CD14-positive monocyte (primary cell): Measurements from ENCODE around the gene DUS2. TPM values are rescaled to one million over a fixed set of nuclear protein-coding genes. Genes with fewer than 3 reads are reported as not detected.
"Not testable (repeated sequence)": the region's sequence is repeated elsewhere in the genome, so short reads cannot be mapped to it uniquely, and the experiment has no call there.

ENCODE experiments used
- DNase-seq, 3 donors: peaks; one replicate each; pipeline ENCODE4 v3.0.0-alpha.2; 2011 to 2022
- H2AFZ ChIP-seq: 2 replicates; pipeline ENCODE4 v1.6.0; 2012; ENCODE audit warnings: mild to moderate bottlenecking, low read depth, low read length, inconsistent platforms; ENCODE audit not compliant: insufficient read depth, poor library complexity, severe bottlenecking
- H3K27ac ChIP-seq, 2 donors: 1 replicate in 1 of 2; 2 replicates in 1 of 2; pipeline ENCODE4 v1.5.1; 2012 to 2013; ENCODE audit warnings: low read length in 2 of 2, control low read depth in 1 of 2, inconsistent platforms in 1 of 2, low read depth in 1 of 2, mild to moderate bottlenecking in 1 of 2
- H3K27me3 ChIP-seq, 2 donors: one replicate each; pipeline versions ENCODE4 v1.6.0 to v1.6.1; 2011 to 2013; ENCODE audit warnings: low read length in 2 of 2; ENCODE audit not compliant: control insufficient read depth in 2 of 2, insufficient read depth in 2 of 2
- H3K36me3 ChIP-seq, 2 donors: replicated peaks in 1 of 2; 1 replicate in 1 of 2; 2 replicates in 1 of 2; pipeline versions ENCODE4 v1.5.1 to v1.6.1; 2012 to 2013; ENCODE audit warnings: low read length in 2 of 2, control low read depth in 1 of 2, inconsistent platforms in 1 of 2, mild to moderate bottlenecking in 1 of 2; ENCODE audit not compliant: insufficient read depth in 2 of 2, control insufficient read depth in 1 of 2
- H3K4me1 ChIP-seq, 2 donors: 1 replicate in 1 of 2; 2 replicates in 1 of 2; pipeline versions ENCODE4 v1.5.1 to v1.6.1; 2012 to 2013; ENCODE audit warnings: low read length in 2 of 2, control low read depth in 1 of 2, inconsistent platforms in 1 of 2, mild to moderate bottlenecking in 1 of 2, moderate library complexity in 1 of 2; ENCODE audit not compliant: insufficient read depth in 2 of 2, control insufficient read depth in 1 of 2
- H3K4me2 ChIP-seq: replicated peaks from 2 replicates; pipeline ENCODE3; 2012; ENCODE audit warnings: low read length, moderate library complexity, mild to moderate bottlenecking; ENCODE audit not compliant: poor library complexity, severe bottlenecking; ENCODE audit errors: extremely low read depth
- H3K4me3 ChIP-seq, 3 experiments: fragments of 200-600 bp in 1 of 3; sonication (generic) in 1 of 3; replicated peaks in 1 of 3; 1 replicate in 2 of 3; 2 replicates in 1 of 3; pipeline ENCODE4 v1.5.1; 2011 to 2013; ENCODE audit warnings: low read length in 3 of 3, mild to moderate bottlenecking in 3 of 3, control low read depth in 2 of 3, low read depth in 2 of 3, inconsistent platforms in 1 of 3, moderate library complexity in 1 of 3
- H3K79me2 ChIP-seq: 2 replicates; pipeline ENCODE4 v1.6.0; 2012; ENCODE audit warnings: mild to moderate bottlenecking, control low read depth, inconsistent platforms, low read length, moderate library complexity; ENCODE audit not compliant: insufficient read depth
- H3K9ac ChIP-seq: 2 replicates; pipeline ENCODE4 v1.6.0; 2017; ENCODE audit warnings: low read length, mild to moderate bottlenecking; ENCODE audit not compliant: insufficient read depth, poor library complexity, severe bottlenecking
- H3K9me3 ChIP-seq, 2 donors: replicated peaks in 1 of 2; 1 replicate in 1 of 2; 2 replicates in 1 of 2; pipeline versions ENCODE4 v1.5.1 to v1.6.1; 2012 to 2013; ENCODE audit warnings: low read length in 2 of 2, control low read depth in 1 of 2; ENCODE audit not compliant: control insufficient read depth in 1 of 2, insufficient read depth in 1 of 2
- H4K20me1 ChIP-seq: 2 replicates; pipeline ENCODE4 v1.6.0; 2012; ENCODE audit warnings: mild to moderate bottlenecking, low read length, control low read depth, moderate library complexity; ENCODE audit not compliant: insufficient read depth
- H3K27ac Mint-ChIP-seq, 7 donors: one replicate each; pipeline ENCODE4 v1.8.0; 2020; ENCODE audit warnings: mild to moderate bottlenecking in 7 of 7, mixed read lengths in 7 of 7, moderate library complexity in 6 of 7, inconsistent platforms in 2 of 7
- H3K27me3 Mint-ChIP-seq, 3 donors: one replicate each; pipeline ENCODE4 v1.8.0; 2021 to 2022; ENCODE audit warnings: low read depth in 3 of 3, mild to moderate bottlenecking in 3 of 3, mixed read lengths in 3 of 3, moderate library complexity in 3 of 3, inconsistent platforms in 1 of 3
- H3K36me3 Mint-ChIP-seq, 2 donors: one replicate each; pipeline ENCODE4 v1.8.0; 2020; ENCODE audit warnings: mixed read lengths in 2 of 2, inconsistent platforms in 1 of 2, mild to moderate bottlenecking in 1 of 2
- H3K4me1 Mint-ChIP-seq: one replicate; pipeline ENCODE4 v1.8.0; 2020; ENCODE audit warnings: mild to moderate bottlenecking, mixed read lengths
- H3K4me3 Mint-ChIP-seq, 2 donors: one replicate each; pipeline ENCODE4 v1.8.0; 2020; ENCODE audit warnings: mild to moderate bottlenecking in 2 of 2, mixed read lengths in 2 of 2, moderate library complexity in 1 of 2
- H3K9me3 Mint-ChIP-seq, 7 donors: one replicate each; pipeline ENCODE4 v1.8.0; 2020 to 2022; ENCODE audit warnings: mixed read lengths in 7 of 7, mild to moderate bottlenecking in 6 of 7, moderate library complexity in 6 of 7, inconsistent platforms in 2 of 7
- WGBS: methylation state at CpG from one replicate; pipeline ENCODE4 v1.1.5; 2013; ENCODE audit warnings: missing lambda C conversion rate; ENCODE audit not compliant: insufficient coverage; 5-methylcytosine and 5-hydroxymethylcytosine counted together
- intact Hi-C, 2 donors: fragments of 100-400 bp; cut with micrococcal nuclease; formaldehyde crosslinking; loops; one replicate each; pipeline versions ENCODE4 v1.15.0 to v1.15.1; 2023
- polyA plus RNA-seq, 3 donors: library from polyadenylated mRNA; depleted of rRNA in 1 of 3; unstranded in 2 of 3; stranded (reverse) in 1 of 3; fragments of 300-500 nt in 2 of 3; fragments of >200 nt in 1 of 3; fragmentation: Illumina TruSeq in 2 of 3; gene quantifications; 1 replicate in 2 of 3; 2 replicates in 1 of 3; pipeline ENCODE4 v1.2.3, GENCODE V29; 2012 to 2021
- TF ChIP-seq, protein P1 (sequence below): fragments of 200-600 bp; IDR thresholded peaks from one replicate; pipeline ENCODE4 v1.8.0; 2022; ENCODE audit warnings: antibody characterized with exemption, mild to moderate bottlenecking

The DUS2 gene
- polyA plus RNA-seq, 3 donors = 18.4 to 40.7 (median 33.2) TPM

GRCh38 chr16:67995423-67995822 lies 27.7 kb upstream of the DUS2 start:
- TF ChIP-seq, protein P1, sequence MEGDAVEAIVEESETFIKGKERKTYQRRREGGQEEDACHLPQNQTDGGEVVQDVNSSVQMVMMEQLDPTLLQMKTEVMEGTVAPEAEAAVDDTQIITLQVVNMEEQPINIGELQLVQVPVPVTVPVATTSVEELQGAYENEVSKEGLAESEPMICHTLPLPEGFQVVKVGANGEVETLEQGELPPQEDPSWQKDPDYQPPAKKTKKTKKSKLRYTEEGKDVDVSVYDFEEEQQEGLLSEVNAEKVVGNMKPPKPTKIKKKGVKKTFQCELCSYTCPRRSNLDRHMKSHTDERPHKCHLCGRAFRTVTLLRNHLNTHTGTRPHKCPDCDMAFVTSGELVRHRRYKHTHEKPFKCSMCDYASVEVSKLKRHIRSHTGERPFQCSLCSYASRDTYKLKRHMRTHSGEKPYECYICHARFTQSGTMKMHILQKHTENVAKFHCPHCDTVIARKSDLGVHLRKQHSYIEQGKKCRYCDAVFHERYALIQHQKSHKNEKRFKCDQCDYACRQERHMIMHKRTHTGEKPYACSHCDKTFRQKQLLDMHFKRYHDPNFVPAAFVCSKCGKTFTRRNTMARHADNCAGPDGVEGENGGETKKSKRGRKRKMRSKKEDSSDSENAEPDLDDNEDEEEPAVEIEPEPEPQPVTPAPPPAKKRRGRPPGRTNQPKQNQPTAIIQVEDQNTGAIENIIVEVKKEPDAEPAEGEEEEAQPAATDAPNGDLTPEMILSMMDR = no peak
- Histone ChIP-seq H3K36me3 (peaks cover 22 to 25% of the 10 kb centered on the region in 2 donors), H2AFZ (no peak overlapping the region), H3K4me1 (peaks cover 74 to 78% of the 10 kb centered on the region in 2 donors), H3K27ac (peak overlapping the region; percentile 85 to 97), H3K9me3 (peaks cover 0 to 5% of the 10 kb centered on the region in 2 donors), H3K27me3 (no peaks in the 10 kb centered on the region), H3K79me2 (peaks cover 55% of the 10 kb centered on the region), H4K20me1 (peaks cover 18% of the 10 kb centered on the region), H3K4me2 (peak overlapping the region; percentile 29), H3K4me3 (peak overlapping the region in 1 of 3 experiments; percentile 38), H3K9ac (peak overlapping the region; percentile 54)
- intact Hi-C loops = no loop called here
- peak overlapping the region; percentile 95 to 100 (median 99) for H3K27ac Mint-ChIP-seq
- peak; percentile 77 to 85 (median 85) for DNase-seq
- no peaks in the 10 kb centered on the region for H3K27me3 Mint-ChIP-seq
- H3K4me3 Mint-ChIP-seq = peak overlapping the region; percentile 57 to 64
- peaks cover 0 to 10% (median 0%) of the 10 kb centered on the region in 7 donors for H3K9me3 Mint-ChIP-seq
- no CpG with 5 or more reads among the region's 5 CpGs for whole genome bisulfite sequencing
- peaks cover 27 to 53% of the 10 kb centered on the region in 2 donors for H3K36me3 Mint-ChIP-seq
- H3K4me1 Mint-ChIP-seq = peaks cover 64% of the 10 kb centered on the region

DNA sequence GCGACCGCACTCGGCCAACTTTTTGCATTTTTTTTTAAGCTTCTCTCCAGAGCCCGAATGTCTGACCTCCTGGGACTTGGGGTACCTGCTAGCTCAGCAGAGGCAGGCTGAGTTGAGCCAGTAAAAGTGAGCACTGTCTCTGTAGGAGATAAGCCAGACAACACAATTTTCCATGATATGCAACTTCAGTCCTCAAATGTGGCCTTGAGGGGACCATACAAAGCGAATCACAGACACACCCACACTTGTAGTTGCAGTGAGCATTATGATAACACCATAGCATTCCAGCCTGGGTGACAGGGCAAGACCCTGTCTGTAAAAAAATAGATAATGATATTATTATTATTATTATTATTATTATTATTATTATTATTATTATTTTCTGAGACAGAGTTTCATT lies 26.4 kb upstream of the DUS2 start:
- Histone ChIP-seq H3K36me3 (peaks cover 12% of the 10 kb centered on the region in 2 donors), H3K4me3 (peak overlapping the region in 1 of 3 experiments; percentile 38), H3K4me1 (peaks cover 86 to 90% of the 10 kb centered on the region in 2 donors), H3K27ac (peak overlapping the region; percentile 85 to 97), H3K79me2 (peaks cover 55% of the 10 kb centered on the region), H3K9ac (no peak overlapping the region), H3K27me3 (no peaks in the 10 kb centered on the region), H4K20me1 (peaks cover 9% of the 10 kb centered on the region), H3K9me3 (peaks cover 0 to 5% of the 10 kb centered on the region in 2 donors), H2AFZ (no peak overlapping the region), H3K4me2 (no peak overlapping the region)
- Mint-ChIP-seq H3K36me3 (peaks cover 17 to 41% of the 10 kb centered on the region in 2 donors), H3K27me3 (peaks cover 0 to 2% (median 0%) of the 10 kb centered on the region in 3 donors), H3K9me3 (peaks cover 0 to 10% (median 0%) of the 10 kb centered on the region in 7 donors), H3K27ac (peak overlapping the region; percentile 95 to 100 (median 99)), H3K4me1 (peaks cover 74% of the 10 kb centered on the region), H3K4me3 (no peak overlapping the region)
- whole genome bisulfite sequencing = 100% methylated on average over 4 of the region's 5 CpGs
- no peak for DNase-seq
- TF ChIP-seq, protein P1 = no peak
- intact Hi-C loops = no loop called here

GRCh38 chr16:67998231-67998778 lies 24.8 kb upstream of the DUS2 start:
- Histone ChIP-seq H3K27ac (peak overlapping the region; percentile 90 to 98), H3K4me2 (peak overlapping the region; percentile 41), H3K4me1 (peaks cover 79 to 84% of the 10 kb centered on the region in 2 donors), H3K79me2 (peaks cover 41% of the 10 kb centered on the region), H3K4me3 (peak overlapping the region; percentile 10 to 73 (median 57))
- H3K9me3 ChIP-seq, H3K27me3 ChIP-seq, H2AFZ ChIP-seq, intact Hi-C loops, DNase-seq, H3K9ac ChIP-seq, H4K20me1 ChIP-seq, H3K27me3 Mint-ChIP-seq, H3K36me3 ChIP-seq: not testable (repeated sequence)
- Mint-ChIP-seq H3K4me3 (peak overlapping the region; percentile 84 to 96), H3K9me3 (peaks cover 0 to 10% (median 0%) of the 10 kb centered on the region in 7 donors), H3K27ac (peak overlapping the region in 6 of 7 donors; percentile 91 to 98 (median 96)), H3K4me1 (peaks cover 65% of the 10 kb centered on the region), H3K36me3 (peaks cover 8 to 30% of the 10 kb centered on the region in 2 donors)
- 95% methylated on average over 34 of the region's 36 CpGs for WGBS
